Activated naive CD4-positive, alpha-beta T cell treated with anti-CD3 and anti-CD28 coated beads, Interleukin-2, amount 50 U/mL, for 16 hours (primary cell): ENCODE results near the gene ZFP69B.
"Not testable (repeated sequence)": the region's sequence is repeated elsewhere in the genome, so short reads cannot be mapped to it uniquely, and the experiment has no call there.

Experiments
- DNase-seq: peaks from one replicate; pipeline ENCODE4 v3.0.0-alpha.2; 2020

Gene ZFP69B

DNA sequence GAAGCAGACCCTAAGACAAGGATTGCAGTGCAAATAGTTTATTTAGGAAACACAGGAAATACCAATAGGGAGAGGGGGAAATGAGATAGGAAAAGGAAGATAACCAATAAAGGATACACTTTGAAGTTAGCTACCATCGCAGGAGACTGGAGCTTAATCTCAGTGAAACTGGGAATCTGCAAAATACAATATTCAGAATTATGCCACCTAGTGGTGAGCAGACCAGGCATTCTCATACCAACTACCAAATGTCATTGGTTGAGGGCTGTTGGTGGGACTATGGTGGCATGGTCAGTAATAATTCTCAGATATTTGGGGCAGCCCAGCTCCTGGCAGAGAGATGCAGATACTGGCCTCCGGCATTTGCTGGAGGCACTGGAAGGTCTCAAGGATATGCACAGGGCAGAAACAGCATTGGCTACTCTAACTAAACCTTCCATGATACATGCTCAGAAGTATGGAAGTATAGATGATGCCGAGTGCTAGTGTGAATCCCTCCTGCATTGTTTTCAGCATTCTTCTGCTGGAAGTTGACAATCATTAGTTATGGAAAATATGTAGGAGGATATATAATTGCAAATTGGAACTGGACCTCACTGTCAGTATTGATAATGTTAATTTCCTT is 11.8 kb upstream of the ZFP69B start:
- no peak for DNase-seq

DNA sequence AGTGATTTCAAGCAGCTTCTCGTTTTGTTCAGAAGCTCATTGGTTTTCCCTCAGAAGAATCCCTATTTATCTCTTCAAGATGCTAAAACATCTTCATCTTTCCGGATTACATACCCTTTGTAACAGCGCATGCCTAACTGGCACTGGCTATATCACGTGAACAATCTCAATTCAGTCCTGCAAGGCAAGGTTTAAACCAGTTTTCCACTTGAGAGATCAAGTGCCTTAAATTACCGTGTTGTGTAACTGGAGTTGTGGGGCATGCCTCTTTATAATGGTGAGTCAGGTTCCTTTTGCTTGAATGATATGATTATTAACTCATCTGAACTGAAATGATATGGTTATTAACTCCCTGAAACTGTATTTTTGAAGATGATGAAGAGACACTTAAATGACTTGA is 11.0 kb upstream of the ZFP69B start:
- DNase-seq = no peak

DNA sequence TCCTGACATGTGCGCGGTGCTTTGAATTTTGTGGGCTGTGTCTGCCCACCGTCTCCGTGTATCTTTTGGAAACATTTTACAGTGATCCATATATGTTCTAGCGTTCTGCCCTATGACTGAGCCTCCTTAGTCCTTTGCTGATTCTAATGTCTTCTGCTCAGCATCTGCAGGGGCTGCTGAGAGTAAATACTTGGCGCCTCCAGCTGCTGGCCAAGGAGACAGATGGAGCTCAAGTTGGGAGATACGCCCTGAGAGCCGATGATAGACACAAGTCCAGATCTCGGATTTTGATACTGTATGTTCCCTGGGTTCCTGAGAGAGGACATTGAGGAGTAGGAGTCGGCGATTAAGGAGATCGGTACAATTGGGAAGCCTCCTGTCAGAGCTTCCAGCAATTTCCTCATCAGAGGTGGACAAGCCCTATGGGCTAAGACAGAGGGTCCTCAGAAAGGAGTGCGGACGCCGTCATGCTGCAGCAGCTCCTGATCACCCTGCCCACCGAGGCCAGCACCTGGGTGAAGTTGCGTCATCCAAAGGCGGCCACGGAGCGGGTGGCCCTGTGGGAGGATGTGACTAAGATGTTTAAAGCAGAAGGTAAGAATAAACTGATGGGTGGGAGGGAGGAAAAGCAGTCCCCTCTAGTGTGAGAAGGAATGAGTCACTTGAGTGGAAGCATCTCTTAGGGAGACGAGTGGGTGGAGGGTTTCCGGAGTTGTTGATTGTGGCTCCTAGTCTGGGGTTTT is 390 bp downstream of the ZFP69B start:
- DNase-seq = peak; percentile 85

DNA sequence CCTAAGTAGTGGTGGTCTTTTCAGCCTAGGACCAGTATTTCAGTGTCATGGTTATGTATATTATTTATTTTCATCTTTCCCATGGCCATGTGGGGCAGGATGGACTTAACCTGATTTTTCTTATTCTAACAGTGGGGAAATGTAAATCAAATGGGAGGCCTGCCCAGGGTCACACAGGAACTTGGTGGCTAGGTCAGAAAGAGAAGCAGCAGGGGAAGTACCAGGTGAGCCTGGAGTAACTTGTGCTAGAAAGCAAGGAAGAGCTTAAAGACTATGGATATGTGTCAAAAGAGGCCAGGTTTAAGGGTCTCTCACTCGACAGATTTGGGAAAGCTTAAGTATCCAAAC is 936 bp downstream of the ZFP69B start:
- no peak for DNase-seq

DNA sequence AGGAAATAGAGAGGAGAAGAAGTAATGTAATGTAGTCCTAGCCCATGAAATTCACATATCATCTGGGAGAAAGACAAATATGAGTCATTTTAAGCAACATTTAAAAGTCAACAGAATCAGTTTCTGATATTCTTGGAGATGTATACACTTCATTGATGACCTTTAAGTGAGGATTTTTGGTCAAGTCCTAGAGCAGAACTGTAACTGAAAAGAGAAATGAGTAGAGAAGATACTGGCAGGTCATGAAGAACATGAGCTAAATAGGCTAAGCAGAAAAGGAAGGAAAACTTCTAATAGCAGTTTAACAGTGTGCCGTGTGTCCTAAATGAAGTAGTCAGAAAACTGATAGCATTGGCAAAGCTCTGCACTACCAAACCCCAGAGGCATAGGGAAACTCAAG is 4.6 kb downstream of the ZFP69B start:
- no peak for DNase-seq

DNA sequence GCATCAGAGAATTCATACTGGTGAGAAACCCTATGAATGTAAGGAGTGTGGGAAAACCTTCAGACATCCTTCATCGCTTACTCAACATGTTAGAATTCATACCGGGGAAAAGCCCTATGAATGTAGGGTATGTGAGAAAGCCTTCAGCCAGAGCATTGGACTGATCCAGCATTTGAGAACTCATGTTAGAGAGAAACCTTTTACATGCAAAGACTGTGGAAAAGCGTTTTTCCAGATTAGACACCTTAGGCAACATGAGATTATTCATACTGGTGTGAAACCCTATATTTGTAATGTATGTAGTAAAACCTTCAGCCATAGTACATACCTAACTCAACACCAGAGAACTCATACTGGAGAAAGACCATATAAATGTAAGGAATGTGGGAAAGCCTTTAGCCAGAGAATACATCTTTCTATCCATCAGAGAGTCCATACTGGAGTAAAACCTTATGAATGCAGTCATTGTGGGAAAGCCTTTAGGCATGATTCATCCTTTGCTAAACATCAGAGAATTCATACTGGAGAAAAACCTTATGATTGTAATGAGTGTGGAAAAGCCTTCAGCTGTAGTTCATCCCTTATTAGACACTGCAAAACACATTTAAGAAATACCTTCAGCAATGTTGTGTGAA is 12.8 kb downstream of the ZFP69B start:
- no peak for DNase-seq

DNA sequence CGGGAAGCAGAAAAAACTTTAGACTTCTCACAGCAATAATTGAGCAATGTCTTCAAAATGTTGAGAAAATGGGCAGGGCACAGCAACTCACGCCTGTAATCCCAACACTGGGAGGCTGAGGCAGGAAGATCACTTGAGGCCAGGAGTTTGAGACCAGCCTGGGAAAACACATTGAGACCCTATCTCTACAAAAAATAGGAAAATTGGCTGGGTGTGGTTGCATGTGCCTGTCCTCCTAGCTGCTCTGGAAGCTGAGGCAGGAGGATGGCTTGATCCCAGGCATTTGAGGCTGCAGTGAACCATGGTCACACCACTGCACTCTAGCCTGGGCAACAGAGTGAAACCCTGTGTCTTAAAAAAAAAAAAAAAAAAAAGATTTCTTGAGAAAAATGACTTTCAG is 19.1 kb downstream of the ZFP69B start:
- DNase-seq = no peak

DNA sequence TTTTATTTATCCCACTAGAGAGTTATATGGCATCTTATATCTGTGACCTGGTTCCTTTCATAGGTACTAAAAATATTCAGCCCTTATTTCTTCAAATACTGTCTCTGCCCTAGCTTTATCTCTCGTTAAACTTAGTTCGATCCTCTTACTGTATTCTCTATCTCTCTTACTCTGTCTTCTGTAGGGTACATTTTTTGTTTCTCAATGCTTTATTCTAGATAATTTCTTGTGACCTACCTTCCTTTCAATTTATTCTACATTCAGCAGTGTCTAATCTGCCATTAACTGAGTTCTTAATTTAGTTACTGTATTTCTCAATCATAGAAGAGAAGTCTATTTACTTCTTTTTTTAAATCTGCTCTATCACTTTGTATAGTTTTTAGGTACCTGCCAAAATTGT is 25.0 kb downstream of the ZFP69B start:
- DNase-seq = no peak

DNA sequence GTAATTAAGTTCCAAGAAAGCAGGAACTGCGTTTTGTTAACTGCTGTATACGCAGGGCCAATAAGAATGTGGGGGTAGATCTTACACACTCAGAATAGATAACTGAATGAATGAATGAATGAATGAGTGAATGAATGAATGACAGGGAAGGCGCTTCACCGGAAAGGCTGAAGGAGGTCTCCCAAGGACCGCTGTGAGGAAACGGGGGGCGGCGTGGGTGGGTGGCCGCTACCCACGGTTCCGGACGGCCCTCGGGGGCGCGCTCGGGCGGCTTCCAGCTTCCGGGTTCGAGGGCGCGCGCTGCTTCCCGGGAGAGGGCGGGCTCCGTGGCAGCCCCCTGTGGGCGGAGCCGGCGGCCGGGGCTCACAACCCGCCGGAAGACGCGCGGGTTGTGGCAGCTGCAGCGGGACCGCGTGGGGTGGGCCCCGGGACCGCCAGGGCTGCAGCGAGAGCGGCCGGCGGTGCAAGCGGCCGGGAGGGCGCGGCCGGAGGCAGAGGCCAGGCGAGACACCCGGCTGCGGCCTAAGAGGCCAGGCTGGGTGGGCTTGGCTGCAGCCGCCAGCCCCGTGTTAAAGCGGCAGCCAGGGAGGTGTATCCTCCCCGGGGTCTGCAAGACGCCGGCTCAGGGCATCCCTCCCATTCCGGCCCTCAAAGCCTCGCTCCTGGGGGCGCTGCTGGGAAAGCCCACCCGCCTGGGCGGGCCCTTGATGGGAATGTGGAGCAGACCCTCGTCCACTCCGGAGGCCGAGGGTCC is 26.8 kb downstream of the ZFP69B start, which contains the start of gene ZFP69:
TSS of gene ZFP69 (plus strand) at position 367 of the 754 bp plus-strand sequence. CDS start 2,072 bp downstream, outside the sequence.
- peak; percentile 71 for DNase-seq

DNA sequence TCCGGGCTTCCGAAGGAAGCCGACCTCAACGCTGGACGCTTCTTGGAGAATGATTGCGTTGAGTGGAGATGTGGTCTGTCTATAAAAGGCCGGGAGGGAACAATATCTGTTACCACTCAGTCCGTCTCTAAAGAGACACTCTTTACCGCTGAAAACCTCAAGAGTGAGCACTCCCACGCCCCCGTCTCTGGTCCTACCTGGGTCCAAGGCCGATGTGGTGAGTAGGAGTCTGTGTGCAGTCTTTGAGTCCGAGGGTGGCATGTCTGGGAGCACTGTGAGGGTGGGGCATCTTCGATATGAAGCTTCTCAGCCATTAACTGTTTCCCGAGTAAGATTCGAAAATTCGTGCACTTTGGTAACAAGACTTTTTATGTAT is 27.4 kb downstream of the ZFP69B start:
- no peak for DNase-seq

DNA sequence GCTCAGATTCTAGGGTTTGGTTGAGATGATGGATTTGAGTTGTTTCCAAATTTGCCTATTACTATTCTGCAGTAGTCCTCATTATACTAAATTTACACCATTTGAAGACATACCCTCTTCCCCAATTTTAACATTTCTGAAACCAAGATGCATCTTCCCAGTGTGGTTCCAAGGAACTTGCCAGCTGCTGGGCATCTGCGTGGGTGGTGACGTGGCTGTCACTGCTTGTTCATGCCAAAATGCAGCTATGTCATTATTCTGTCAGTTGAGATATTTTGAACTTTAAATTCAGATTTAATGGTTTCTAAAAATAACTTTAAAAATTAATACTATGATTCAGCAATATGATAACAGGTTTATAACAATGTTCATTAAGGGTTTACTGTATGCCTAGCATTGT is 28.0 kb downstream of the ZFP69B start:
- DNase-seq = no peak

DNA sequence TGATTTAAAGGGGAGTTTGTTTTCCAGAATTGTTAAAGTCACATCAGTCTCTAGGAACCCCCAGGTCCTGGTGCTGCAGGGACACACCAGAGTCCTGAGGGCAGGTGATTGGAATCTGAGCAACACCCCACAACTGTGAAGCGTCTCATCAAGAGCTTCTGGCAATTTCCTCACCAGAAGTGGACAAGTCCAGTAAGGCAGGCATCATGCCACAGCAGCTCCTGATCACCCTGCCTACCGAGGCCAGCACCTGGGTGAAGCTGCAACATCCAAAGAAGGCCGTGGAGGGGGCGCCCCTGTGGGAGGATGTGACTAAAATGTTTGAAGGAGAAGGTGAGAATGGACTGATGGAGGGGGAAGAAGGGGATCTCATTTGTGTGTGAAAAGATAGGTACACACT is 28.9 kb downstream of the ZFP69B start:
- DNase-seq = no peak

DNA sequence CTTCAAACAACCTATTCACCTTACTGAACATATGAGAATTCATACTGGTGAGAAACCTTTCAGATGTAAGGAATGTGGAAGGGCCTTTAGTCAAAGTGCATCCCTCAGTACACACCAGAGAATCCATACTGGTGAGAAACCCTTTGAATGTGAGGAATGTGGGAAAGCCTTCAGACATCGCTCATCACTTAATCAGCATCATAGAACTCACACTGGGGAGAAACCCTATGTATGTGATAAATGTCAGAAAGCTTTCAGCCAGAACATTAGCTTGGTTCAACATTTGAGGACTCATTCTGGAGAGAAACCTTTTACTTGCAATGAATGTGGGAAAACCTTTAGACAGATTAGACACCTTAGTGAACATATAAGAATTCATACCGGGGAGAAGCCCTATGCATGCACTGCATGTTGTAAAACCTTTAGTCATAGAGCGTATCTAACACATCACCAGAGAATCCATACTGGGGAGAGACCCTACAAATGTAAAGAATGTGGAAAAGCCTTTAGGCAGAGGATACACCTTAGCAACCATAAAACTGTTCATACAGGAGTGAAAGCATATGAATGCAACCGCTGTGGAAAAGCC is 45.1 kb downstream of the ZFP69B start:
- no peak for DNase-seq

DNA sequence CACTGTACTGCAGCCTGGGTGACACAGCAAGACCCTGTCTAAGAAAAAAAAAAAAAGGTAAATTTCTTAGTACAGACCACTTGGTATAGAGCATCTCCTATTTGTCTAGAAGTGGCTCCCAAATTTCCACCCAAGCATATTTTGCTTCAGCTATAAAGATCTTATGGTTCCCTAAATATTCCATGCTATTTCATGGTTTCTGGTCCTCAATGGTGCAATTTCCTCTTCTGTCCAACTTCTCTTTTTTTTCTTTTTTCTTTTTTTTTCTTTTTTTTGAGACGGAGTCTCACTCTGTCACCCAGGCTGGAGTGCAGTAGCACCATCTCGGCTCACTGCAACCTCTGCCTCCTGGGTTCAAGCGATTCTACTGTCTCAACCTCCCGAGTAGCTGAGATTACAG is 52.4 kb downstream of the ZFP69B start:
- DNase-seq = not testable (repeated sequence)

DNA sequence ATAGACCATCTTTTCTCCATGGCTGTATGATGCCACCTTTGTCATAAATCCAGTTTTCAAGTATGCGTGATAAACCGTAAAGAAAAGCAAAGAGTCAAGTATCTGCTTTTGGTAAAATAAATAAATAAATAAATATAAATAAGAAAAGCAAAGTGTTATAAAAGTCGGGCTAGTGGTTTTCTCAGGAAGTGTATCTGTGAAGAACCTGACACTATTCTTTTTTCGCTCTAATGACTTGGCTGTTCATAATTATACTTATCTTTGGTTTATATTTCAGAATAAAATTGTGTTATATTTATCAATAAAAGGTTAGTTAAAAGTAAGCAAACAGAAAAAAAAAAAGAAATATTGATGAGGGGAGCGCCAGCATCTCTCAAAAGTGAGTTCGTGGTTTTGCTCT is 57.7 kb downstream of the ZFP69B start:
- DNase-seq = no peak

DNA sequence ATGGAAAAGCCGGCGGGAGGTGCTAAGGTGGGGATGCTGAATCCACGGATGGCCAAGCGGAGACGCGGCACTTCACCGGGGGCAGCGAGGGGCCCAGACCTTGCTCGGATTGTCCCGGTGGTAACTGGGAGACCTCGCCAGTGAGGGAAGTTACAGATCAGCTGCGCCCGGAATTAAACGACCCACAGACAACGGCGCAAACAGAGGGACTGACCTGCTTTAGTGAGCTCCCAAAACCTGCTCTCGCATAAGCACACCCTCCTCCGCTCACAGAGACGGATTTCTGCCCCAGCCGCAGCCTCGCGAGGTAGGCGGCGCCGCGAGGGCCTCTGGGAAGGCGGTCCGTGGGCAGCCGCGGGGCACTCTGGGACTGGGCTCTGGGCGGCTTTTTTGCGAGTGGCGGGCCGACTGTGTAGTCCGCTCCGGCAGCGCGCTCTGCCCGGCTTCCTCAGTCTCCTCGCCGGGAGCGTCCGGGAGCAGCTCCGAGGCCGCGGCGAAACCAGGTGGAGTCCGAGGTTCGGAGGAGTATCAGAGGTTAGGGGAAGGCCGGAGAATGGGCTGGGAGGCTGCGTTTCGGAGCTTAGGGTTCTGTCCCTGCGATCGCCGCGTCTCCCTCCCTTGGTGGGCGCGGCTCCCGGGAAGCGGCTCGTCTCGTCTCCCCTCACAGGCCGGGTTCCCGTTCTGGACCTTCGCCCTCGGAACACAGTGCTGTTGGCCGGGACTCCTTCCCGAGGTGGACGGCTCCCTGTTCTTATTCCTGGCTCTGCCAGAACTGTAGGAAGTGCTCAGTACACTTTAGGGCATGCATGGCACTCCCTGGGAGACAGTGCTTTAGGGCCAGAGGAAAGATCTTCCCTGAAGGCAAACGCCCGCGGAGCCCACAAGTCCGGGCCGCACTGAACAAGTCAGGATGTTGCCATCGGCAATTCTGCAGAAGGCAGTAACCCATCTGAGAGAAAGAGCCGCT is 58.4 kb downstream of the ZFP69B start, which contains the start of gene EXO5:
TSS of gene EXO5 (plus strand) at position 393 of the 967 bp plus-strand sequence. CDS start 5,778 bp downstream, outside the sequence.
- DNase-seq = peak; percentile 86
